Neuronal stem cell (in vitro differentiated cells): ENCODE data around the gene FBXO22.
"Not testable (repeated sequence)": the region's sequence is repeated elsewhere in the genome, so short reads cannot be mapped to it uniquely, and the experiment has no call there.

ENCODE experiments used
- DNase-seq: peaks from one replicate; pipeline ENCODE4 v3.0.0-alpha.2; 2013; ENCODE audit warnings: low spot score
- H2AFZ ChIP-seq: one replicate; pipeline ENCODE4 v1.6.1; 2013; ENCODE audit warnings: mild to moderate bottlenecking, low read length, inconsistent platforms
- H2AK5ac ChIP-seq: 2 replicates; pipeline ENCODE4 v1.6.1; 2013; ENCODE audit warnings: low read depth, mild to moderate bottlenecking, inconsistent platforms, low read length, moderate library complexity, mixed read lengths
- H2BK120ac ChIP-seq: 2 replicates; pipeline ENCODE4 v1.6.1; 2013; ENCODE audit warnings: low read depth, mild to moderate bottlenecking, inconsistent platforms, low read length, moderate library complexity, mixed read lengths
- H2BK12ac ChIP-seq: one replicate; pipeline ENCODE4 v1.6.1; 2013; ENCODE audit warnings: low read length, inconsistent platforms
- H2BK15ac ChIP-seq: 2 replicates; pipeline ENCODE4 v1.6.1; 2013; ENCODE audit warnings: mild to moderate bottlenecking, low read length, inconsistent platforms, mixed read lengths
- H2BK5ac ChIP-seq: one replicate; pipeline ENCODE4 v1.6.1; 2013; ENCODE audit warnings: inconsistent platforms, mild to moderate bottlenecking, low read length, moderate library complexity
- H3K14ac ChIP-seq: one replicate; pipeline ENCODE4 v1.6.1; 2013; ENCODE audit warnings: low read length, inconsistent platforms
- H3K18ac ChIP-seq: 2 replicates; pipeline ENCODE4 v1.6.1; 2013; ENCODE audit warnings: low read length, inconsistent platforms
- H3K23ac ChIP-seq: 2 replicates; pipeline ENCODE4 v1.6.1; 2013; ENCODE audit warnings: low read depth, mild to moderate bottlenecking, mixed read lengths, low read length, inconsistent platforms; ENCODE audit not compliant: poor library complexity
- H3K27ac ChIP-seq: replicated peaks from 3 replicates; pipeline ENCODE4 v1.5.1; 2013; ENCODE audit warnings: low read length, inconsistent platforms
- H3K27me3 ChIP-seq, 3 experiments: 2 replicates each; pipeline ENCODE4 v1.6.1; 2013; ENCODE audit warnings: low read length in 3 of 3, mild to moderate bottlenecking in 2 of 3, inconsistent platforms in 1 of 3, low read depth in 1 of 3, mixed read lengths in 1 of 3, moderate library complexity in 1 of 3; ENCODE audit not compliant: control insufficient read depth in 3 of 3, insufficient read depth in 3 of 3
- H3K36me3 ChIP-seq, 2 donors: replicated peaks in 1 of 2; 2 replicates each; pipeline ENCODE4 v1.6.1; 2013; ENCODE audit warnings: low read length in 2 of 2; ENCODE audit not compliant: control insufficient read depth in 2 of 2, insufficient read depth in 2 of 2
- H3K4ac ChIP-seq: 2 replicates; pipeline ENCODE4 v1.6.1; 2013; ENCODE audit warnings: inconsistent platforms, mild to moderate bottlenecking, low read length, moderate library complexity
- H3K4me1 ChIP-seq, 2 donors: 1 replicate in 1 of 2; 2 replicates in 1 of 2; pipeline ENCODE4 v1.6.1; 2013; ENCODE audit warnings: low read length in 2 of 2, low read depth in 1 of 2; ENCODE audit not compliant: control insufficient read depth in 2 of 2, insufficient read depth in 1 of 2
- H3K4me2 ChIP-seq: one replicate; pipeline ENCODE4 v1.6.1; 2013; ENCODE audit warnings: mild to moderate bottlenecking, low read length, inconsistent platforms; ENCODE audit not compliant: insufficient read depth, poor library complexity, severe bottlenecking
- H3K4me3 ChIP-seq, 2 donors: 2 replicates each; pipeline ENCODE4 v1.5.1; 2013; ENCODE audit warnings: low read length in 2 of 2, mild to moderate bottlenecking in 2 of 2, inconsistent platforms in 1 of 2, moderate library complexity in 1 of 2
- H3K79me1 ChIP-seq: one replicate; pipeline ENCODE4 v1.6.1; 2013; ENCODE audit warnings: low read depth, mild to moderate bottlenecking, inconsistent platforms, low read length, moderate library complexity
- H3K9ac ChIP-seq: one replicate; pipeline ENCODE4 v1.6.1; 2013; ENCODE audit warnings: mild to moderate bottlenecking, low read depth, low read length, inconsistent platforms; ENCODE audit not compliant: poor library complexity
- H3K9me3 ChIP-seq, 2 donors: replicated peaks in 1 of 2; 2 replicates each; pipeline versions ENCODE3 to v1.6.1; 2013; ENCODE audit warnings: low read length in 2 of 2, mild to moderate bottlenecking in 2 of 2, inconsistent platforms in 1 of 2, low read depth in 1 of 2, mixed read lengths in 1 of 2, moderate library complexity in 1 of 2; ENCODE audit not compliant: control insufficient read depth in 2 of 2, insufficient read depth in 1 of 2
- H4K8ac ChIP-seq: one replicate; pipeline ENCODE4 v1.6.1; 2013; ENCODE audit warnings: low read depth, mild to moderate bottlenecking, inconsistent platforms, low read length, moderate library complexity
- H4K91ac ChIP-seq: one replicate; pipeline ENCODE4 v1.6.1; 2013; ENCODE audit warnings: low read length, low read depth, mild to moderate bottlenecking, inconsistent platforms; ENCODE audit not compliant: poor library complexity
- WGBS, 2 donors: extraction: QIAGEN DNeasy Blood & Tissue Kit; methylation state at CpG; one replicate each; pipeline ENCODE4 v1.1.7; 2013; ENCODE audit warnings: missing lambda C conversion rate in 2 of 2, mixed read lengths in 1 of 2; ENCODE audit not compliant: insufficient read length in 2 of 2, insufficient replicate concordance in 1 of 2; ENCODE audit errors: extremely low coverage in 2 of 2; 5-methylcytosine and 5-hydroxymethylcytosine counted together

The FBXO22 gene

GRCh38 chr15:75868019-75868418, 35.7 kb upstream of the FBXO22 start:
- H2AFZ ChIP-seq = no peak overlapping the region
- no peaks in the 10 kb centered on the region for H3K27me3 ChIP-seq
- peaks cover under 1 to 61% of the 10 kb centered on the region in 2 donors for H3K36me3 ChIP-seq
- DNase-seq = no peak
- no peak overlapping the region for H2BK5ac ChIP-seq
- no peak overlapping the region for H3K4me3 ChIP-seq
- WGBS, 2 donors = no CpG with 5 or more reads among the region's 3 CpGs
- H3K9ac ChIP-seq = no peak overlapping the region
- H2BK120ac ChIP-seq = no peak overlapping the region
- H3K23ac ChIP-seq = no peak overlapping the region
- no peak overlapping the region for H3K14ac ChIP-seq
- no peak overlapping the region for H3K18ac ChIP-seq
- peaks cover 0 to 5% of the 10 kb centered on the region in 2 donors for H3K9me3 ChIP-seq
- H3K4me1 ChIP-seq = no peaks in the 10 kb centered on the region
- no peak overlapping the region for H3K27ac ChIP-seq
- no peak overlapping the region for H2AK5ac ChIP-seq
- H4K8ac ChIP-seq = no peak overlapping the region
- no peak overlapping the region for H2BK12ac ChIP-seq
- H2BK15ac ChIP-seq = no peak overlapping the region
- no peaks in the 10 kb centered on the region for H3K79me1 ChIP-seq
- no peak overlapping the region for H4K91ac ChIP-seq
- H3K4me2 ChIP-seq = no peak overlapping the region
- H3K4ac ChIP-seq = no peak overlapping the region

GRCh38 chr15:75869446-75869845, 34.2 kb upstream of the FBXO22 start:
- no peak for DNase-seq

GRCh38 chr15:75871589-75871988, 32.1 kb upstream of the FBXO22 start:
- H3K27ac ChIP-seq, H3K9me3 ChIP-seq, H3K9ac ChIP-seq, H3K4me1 ChIP-seq, H3K14ac ChIP-seq, H2AK5ac ChIP-seq, H3K23ac ChIP-seq, DNase-seq, H4K91ac ChIP-seq, H2AFZ ChIP-seq, H2BK5ac ChIP-seq, H4K8ac ChIP-seq, H3K4me3 ChIP-seq, H3K27me3 ChIP-seq, H3K4ac ChIP-seq, H3K18ac ChIP-seq, H2BK15ac ChIP-seq, H3K4me2 ChIP-seq, H2BK120ac ChIP-seq, H3K79me1 ChIP-seq, H2BK12ac ChIP-seq: not testable (repeated sequence)
- no CpG with 5 or more reads among the region's 1 CpG for WGBS, 2 donors
- peaks cover 5 to 75% of the 10 kb centered on the region in 2 donors for H3K36me3 ChIP-seq

More at GRCh38 chr15:75869446-75869845, 34.2 kb upstream of the FBXO22 start:
- Histone ChIP-seq H4K91ac (no peak overlapping the region), H3K14ac (no peak overlapping the region), H3K79me1 (no peaks in the 10 kb centered on the region), H2BK120ac (no peak overlapping the region), H2AFZ (no peak overlapping the region), H2BK12ac (no peak overlapping the region), H3K18ac (no peak overlapping the region), H3K4me1 (no peaks in the 10 kb centered on the region), H3K23ac (no peak overlapping the region), H3K9me3 (peaks cover 0 to 5% of the 10 kb centered on the region in 2 donors), H2BK15ac (no peak overlapping the region), H3K27ac (no peak overlapping the region), H3K4me3 (no peak overlapping the region), H3K4ac (no peak overlapping the region), H2AK5ac (no peak overlapping the region), H4K8ac (no peak overlapping the region), H3K27me3 (no peaks in the 10 kb centered on the region), H3K9ac (no peak overlapping the region), H2BK5ac (no peak overlapping the region), H3K36me3 (peaks cover 5 to 65% of the 10 kb centered on the region in 2 donors), H3K4me2 (no peak overlapping the region)

- Histone ChIP-seq H3K27me3 (no peaks in the 10 kb centered on the region), H2AFZ (no peak overlapping the region), H2BK12ac (no peak overlapping the region), H4K8ac (no peak overlapping the region), H3K9me3 (peaks cover 0 to 5% of the 10 kb centered on the region in 2 donors), H3K18ac (no peak overlapping the region), H4K91ac (no peak overlapping the region), H3K23ac (no peak overlapping the region), H3K79me1 (no peaks in the 10 kb centered on the region), H2AK5ac (no peak overlapping the region), H3K4me2 (no peak overlapping the region), H3K4me1 (no peaks in the 10 kb centered on the region), H2BK120ac (no peak overlapping the region), H3K4me3 (no peak overlapping the region), H3K9ac (no peak overlapping the region), H3K36me3 (peaks cover 5 to 75% of the 10 kb centered on the region in 2 donors), H2BK5ac (no peak overlapping the region), H3K4ac (no peak overlapping the region), H2BK15ac (no peak overlapping the region), H3K14ac (no peak overlapping the region), H3K27ac (no peak overlapping the region)
- DNase-seq = no peak
- WGBS, 2 donors = no CpG with 5 or more reads among the region's 4 CpGs
These were observed 31.2 kb upstream of the FBXO22 start for GRCh38 chr15:75872403-75872990.
